SK-N-SH (cell line): ENCODE measurements around the gene IDI2. TPM values are rescaled to one million over a fixed set of nuclear protein-coding genes. Genes with fewer than 3 reads are reported as not detected.

Source experiments
- CTCF ChIA-PET: fragments of 300-600, 350-600 bp; formaldehyde crosslinking; extraction: SDS; loops from one replicate; lab custom pipeline; 2021; lab: Yijun Ruan, JAX
- POLR2A ChIA-PET: fragments of 350-600 bp; sonication (Branson Sonifier 250); formaldehyde crosslinking; extraction: SDS; loops from one replicate; lab custom pipeline; 2020; ENCODE audit warnings: antibody characterized with exemption, inconsistent platforms; lab: Yijun Ruan, JAX
- DNase-seq: peaks from one replicate; pipeline ENCODE4 v3.0.0; 2012
- H2AFZ ChIP-seq: fragments of 200-600 bp; sonication (generic); 2 replicates; pipeline ENCODE4 v1.8.1; 2016; ENCODE audit warnings: antibody characterized with exemption, mild to moderate bottlenecking, low read depth
- H3F3A ChIP-seq: fragments of 200-600 bp; sonication (generic); replicated peaks from 2 replicates; pipeline ENCODE3; 2016; ENCODE audit warnings: antibody characterized with exemption, mild to moderate bottlenecking; ENCODE audit not compliant: insufficient read depth
- H3K27ac ChIP-seq, 2 experiments: fragments of 200-500 bp in 1 of 2; fragments of 200-600 bp in 1 of 2; sonication (Bioruptor generic) in 1 of 2; sonication (generic), shearing (Covaris generic) in 1 of 2; 2 replicates each; pipeline versions ENCODE4 v1.5.1 to v1.6.1; 2014 to 2016; ENCODE audit warnings: low read depth in 2 of 2, inconsistent platforms in 1 of 2, low read length in 1 of 2, mild to moderate bottlenecking in 1 of 2, mixed read lengths in 1 of 2
- H3K27me3 ChIP-seq: fragments of 200-600 bp; sonication (generic), shearing (Covaris generic); 2 replicates; pipeline ENCODE4 v1.6.1; 2016; ENCODE audit warnings: mixed run types; ENCODE audit not compliant: insufficient read depth
- H3K36me3 ChIP-seq, 2 experiments: fragments of 200-500 bp in 1 of 2; fragments of 200-600 bp in 1 of 2; sonication (Bioruptor generic) in 1 of 2; sonication (generic) in 1 of 2; replicated peaks in 1 of 2; 2 replicates each; pipeline versions ENCODE3 to v1.5.1; 2014 to 2016; ENCODE audit warnings: low read length in 1 of 2, mild to moderate bottlenecking in 1 of 2; ENCODE audit not compliant: insufficient read depth in 2 of 2, control insufficient read depth in 1 of 2
- H3K4me1 ChIP-seq, 2 experiments: fragments of 200-500 bp in 1 of 2; fragments of 200-600 bp in 1 of 2; sonication (Bioruptor generic) in 1 of 2; sonication (generic), shearing (Covaris generic) in 1 of 2; 2 replicates each; pipeline versions ENCODE4 v1.5.1 to v1.6.1; 2014 to 2016; ENCODE audit warnings: low read depth in 1 of 2, low read length in 1 of 2, mixed run types in 1 of 2; ENCODE audit not compliant: insufficient read depth in 2 of 2, control insufficient read depth in 1 of 2
- H3K4me2 ChIP-seq: fragments of 200-600 bp; sonication (generic), shearing (Covaris generic); 2 replicates; pipeline ENCODE4 v1.6.1; 2017; ENCODE audit warnings: mixed run types
- H3K4me3 ChIP-seq, 2 experiments: fragments of 200-500 bp in 1 of 2; fragments of 200-600 bp in 1 of 2; sonication (Bioruptor generic) in 1 of 2; sonication (generic), shearing (Covaris generic) in 1 of 2; 2 replicates each; pipeline versions ENCODE4 v1.5.1 to v1.8.1; 2014 to 2016; ENCODE audit warnings: low read depth in 2 of 2, inconsistent platforms in 1 of 2, low read length in 1 of 2, mild to moderate bottlenecking in 1 of 2, mixed read lengths in 1 of 2, moderate library complexity in 1 of 2
- H3K79me2 ChIP-seq: fragments of 200-600 bp; sonication (generic); 2 replicates; pipeline ENCODE4 v1.8.1; 2017; ENCODE audit warnings: mild to moderate bottlenecking; ENCODE audit not compliant: insufficient read depth
- H3K9ac ChIP-seq: fragments of 200-600 bp; sonication (generic); 2 replicates; pipeline ENCODE4 v1.6.1; 2017; ENCODE audit warnings: mixed run types
- H3K9me2 ChIP-seq: fragments of 200-600 bp; sonication (generic); 2 replicates; pipeline ENCODE4 v1.6.1; 2017; ENCODE audit warnings: mixed run types
- H3K9me3 ChIP-seq: fragments of 200-600 bp; sonication (generic); 2 replicates; pipeline ENCODE4 v1.6.1; 2017; ENCODE audit warnings: mixed run types, mild to moderate bottlenecking, moderate library complexity
- H4K20me1 ChIP-seq: fragments of 200-600 bp; sonication (generic); 2 replicates; pipeline ENCODE4 v1.6.1; 2017; ENCODE audit warnings: mild to moderate bottlenecking, mixed run types; ENCODE audit not compliant: insufficient read depth
- ELF1 ChIP-seq: IDR thresholded peaks from 2 replicates; pipeline ENCODE4 v1.4.0; 2012
- EP300 ChIP-seq, 2 experiments: IDR thresholded peaks; 2 replicates each; pipeline versions ENCODE4 v1.4.0 to v1.6.1; 2012; ENCODE audit warnings: borderline replicate concordance in 1 of 2, low read depth in 1 of 2, low read length in 1 of 2
- MEF2A ChIP-seq: IDR thresholded peaks from 2 replicates; pipeline ENCODE4 v1.4.0; 2012; ENCODE audit warnings: low read depth, borderline replicate concordance
- NFIC ChIP-seq: IDR thresholded peaks from 2 replicates; pipeline ENCODE4 v1.4.0; 2012; ENCODE audit warnings: borderline replicate concordance
- POLR2AphosphoS5 ChIP-seq: IDR thresholded peaks from 2 replicates; pipeline ENCODE4 v1.6.1; 2012; ENCODE audit warnings: low read depth, low read length
- RFX5 ChIP-seq: IDR thresholded peaks from 2 replicates; pipeline ENCODE4 v1.6.1; 2012; ENCODE audit warnings: mild to moderate bottlenecking, improper control_type of control experiment, low read length
- RXRA ChIP-seq: IDR thresholded peaks from 2 replicates; pipeline ENCODE4 v1.4.0; 2012; ENCODE audit warnings: low read depth, mild to moderate bottlenecking, borderline replicate concordance
- SIN3A ChIP-seq: IDR thresholded peaks from 2 replicates; pipeline ENCODE4 v1.6.1; 2012; ENCODE audit warnings: low read depth, mild to moderate bottlenecking, low read length, moderate library complexity, borderline replicate concordance
- TAF1 ChIP-seq: IDR thresholded peaks from 2 replicates; pipeline ENCODE4 v1.6.1; 2012; ENCODE audit warnings: low read depth, mild to moderate bottlenecking, low read length, moderate library complexity, borderline replicate concordance
- TCF12 ChIP-seq: IDR thresholded peaks from 2 replicates; pipeline ENCODE4 v1.4.0; 2012
- TEAD4 ChIP-seq: IDR thresholded peaks from 2 replicates; pipeline ENCODE4 v1.4.0; 2012; ENCODE audit warnings: mild to moderate bottlenecking, borderline replicate concordance; ENCODE audit not compliant: insufficient read depth
- YY1 ChIP-seq: IDR thresholded peaks from 2 replicates; pipeline ENCODE4 v1.4.0; 2012; ENCODE audit warnings: low read depth, mild to moderate bottlenecking
- WGBS: methylation state at CpG from one replicate; pipeline ENCODE4 v1.1.6; 2017; ENCODE audit warnings: low lambda C conversion rate; 5-methylcytosine and 5-hydroxymethylcytosine counted together
- polyA plus RNA-seq, 3 experiments: library from polyadenylated mRNA; depleted of rRNA; stranded (reverse); fragments of >200 nt; gene quantifications; 2 replicates each; pipeline ENCODE4 v1.2.3, GENCODE V29; 2012
- TF ChIP-seq, protein P1 (sequence below): fragments of 150-350 bp; IDR thresholded peaks from 2 replicates; pipeline ENCODE4 v1.6.1; 2017; ENCODE audit warnings: antibody characterized with exemption, low read length, low read depth, borderline replicate concordance

Gene IDI2
- polyA plus RNA-seq, 1 of the 3 experiments (the other 2 are of a cell fraction) = not detected

DNA sequence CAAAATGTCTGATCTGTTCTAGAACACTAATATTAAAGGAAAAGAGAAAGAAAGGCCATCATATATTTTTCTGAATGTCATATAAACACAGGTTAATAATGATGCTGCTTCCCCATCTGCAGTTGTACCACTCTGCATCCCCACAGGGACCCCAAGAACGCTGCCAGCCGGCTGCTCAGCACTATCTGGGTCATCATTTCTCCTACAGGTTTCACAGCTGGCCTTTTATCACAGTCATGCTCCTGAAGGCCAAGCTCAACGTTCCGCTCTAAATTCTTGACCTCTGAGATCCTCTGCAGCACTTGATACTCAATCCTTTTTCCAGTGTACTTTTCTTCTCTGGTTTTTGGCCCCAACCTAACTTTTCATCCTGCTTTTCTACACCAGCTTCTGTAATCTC, 18.5 kb upstream of the IDI2 start:
- Histone ChIP-seq H3K9ac (no peak overlapping the region), H3K4me2 (no peak overlapping the region), H3F3A (peaks cover 11% of the 10 kb centered on the region), H3K27ac (peak overlapping the region in 1 of 2 experiments; percentile 8; a peak in 2 of 4 replicates), H4K20me1 (peaks cover 16% of the 10 kb centered on the region), H3K4me1 (peaks cover 0 to 12% of the 10 kb centered on the region in 2 experiments; a peak in 2 of 4 replicates), H3K4me3 (no peak overlapping the region), H3K79me2 (peaks cover 44% of the 10 kb centered on the region), H3K36me3 (peaks cover 33 to 47% of the 10 kb centered on the region in 2 experiments), H3K9me3 (no peaks in the 10 kb centered on the region), H3K27me3 (no peaks in the 10 kb centered on the region)
- ChIA-PET POLR2A (no interaction called here), CTCF (interaction anchor here (1.5 kb wide), 1 partner anchor 202 kb away, joined by 3 read pairs; no protein-coding TSS in a partner anchor)
- DNase-seq = no peak
- WGBS = 76% methylated on average over 4 of the region's 4 CpGs
- TF ChIP-seq POLR2AphosphoS5 (no peak), NFIC (no peak), TAF1 (no peak), RXRA (no peak), YY1 (no peak), RFX5 (no peak)
- TF ChIP-seq, protein P1, sequence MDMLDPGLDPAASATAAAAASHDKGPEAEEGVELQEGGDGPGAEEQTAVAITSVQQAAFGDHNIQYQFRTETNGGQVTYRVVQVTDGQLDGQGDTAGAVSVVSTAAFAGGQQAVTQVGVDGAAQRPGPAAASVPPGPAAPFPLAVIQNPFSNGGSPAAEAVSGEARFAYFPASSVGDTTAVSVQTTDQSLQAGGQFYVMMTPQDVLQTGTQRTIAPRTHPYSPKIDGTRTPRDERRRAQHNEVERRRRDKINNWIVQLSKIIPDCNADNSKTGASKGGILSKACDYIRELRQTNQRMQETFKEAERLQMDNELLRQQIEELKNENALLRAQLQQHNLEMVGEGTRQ = no peak
- TF ChIP-seq, all 33 proteins: peak for 0
- Histone ChIP-seq H2AFZ (no peak overlapping the region), H3K9me2 (no peaks in the 10 kb centered on the region)

DNA sequence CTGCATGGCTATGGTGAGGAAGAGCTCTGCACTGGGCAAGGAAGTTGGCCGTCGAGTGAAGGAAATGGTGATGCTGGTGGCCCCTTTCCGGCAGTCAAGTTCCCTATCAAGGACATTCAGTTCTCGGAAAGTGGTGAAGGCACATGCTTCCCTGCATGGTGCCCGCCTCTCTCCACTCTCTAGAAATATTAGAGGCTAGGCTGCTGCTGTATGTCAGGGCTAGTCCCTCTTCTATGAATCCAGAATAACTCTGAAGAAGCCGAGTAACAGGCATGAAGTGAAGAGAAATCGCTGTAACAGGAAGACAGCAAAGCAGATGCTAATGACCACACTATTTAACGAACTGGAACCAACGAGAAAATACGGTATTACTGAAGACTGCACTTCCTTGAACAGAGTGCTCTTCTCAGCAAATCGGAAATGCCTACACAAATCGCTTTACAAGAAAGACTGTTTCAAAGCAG, 17.9 kb upstream of the IDI2 start:
- Histone ChIP-seq H3K9me2 (no peaks in the 10 kb centered on the region), H3K27ac (no peak overlapping the region; a peak in 1 of 4 replicates), H3K9ac (no peak overlapping the region), H3F3A (peaks cover 11% of the 10 kb centered on the region), H3K9me3 (no peaks in the 10 kb centered on the region), H2AFZ (no peak overlapping the region), H3K36me3 (peaks cover 33 to 48% of the 10 kb centered on the region in 2 experiments), H3K4me1 (peaks cover 0 to 12% of the 10 kb centered on the region in 2 experiments; a peak in 2 of 4 replicates), H3K27me3 (no peaks in the 10 kb centered on the region), H3K79me2 (peaks cover 43% of the 10 kb centered on the region), H4K20me1 (peaks cover 16% of the 10 kb centered on the region), H3K4me3 (no peak overlapping the region), H3K4me2 (no peak overlapping the region)
- no peak for DNase-seq
- WGBS = 97% methylated on average over 12 of the region's 12 CpGs
- ChIA-PET CTCF (no interaction called here), POLR2A (no interaction called here)
- TF ChIP-seq SIN3A (no peak), TCF12 (no peak), TEAD4 (no peak), NFIC (no peak), EP300 (IDR thresholded peaks at IDR 0.05; ENCODE audit: borderline replicate concordance in 1 of 2, low read depth in 1 of 2, low read length in 1 of 2) (no peak), MEF2A (no peak), ELF1 (no peak)
